Lower lobe of right lung (tissue), 2 donors: ENCODE results near the gene C3orf20. TPM values are rescaled to one million over a fixed set of nuclear protein-coding genes. Genes with fewer than 3 reads are reported as not detected.
"Not testable (repeated sequence)": the region's sequence is repeated elsewhere in the genome, so short reads cannot be mapped to it uniquely, and the experiment has no call there.

Source experiments
- ATAC-seq, 2 donors: fragments of 200-7000 bp; cut with Tn5 transposase; one replicate each; pipeline ENCODE4 v1.9.1; 2020 to 2022; ENCODE audit warnings: mild to moderate bottlenecking in 2 of 2, moderate library complexity in 2 of 2
- DNase-seq: peaks from one replicate; pipeline ENCODE4 v3.0.0-alpha.2; 2020
- H3K27ac ChIP-seq: fragments of 200-600 bp; one replicate; pipeline ENCODE4 v1.8.0; 2022
- H3K27me3 ChIP-seq: fragments of 200-600 bp; one replicate; pipeline ENCODE4 v1.8.0; 2022; ENCODE audit warnings: low read depth
- H3K36me3 ChIP-seq: fragments of 200-600 bp; one replicate; pipeline ENCODE4 v1.8.0; 2022; ENCODE audit warnings: mild to moderate bottlenecking
- H3K4me1 ChIP-seq: fragments of 200-600 bp; one replicate; pipeline ENCODE4 v1.8.0; 2022
- H3K4me3 ChIP-seq: fragments of 200-600 bp; one replicate; pipeline ENCODE4 v1.8.0; 2022; ENCODE audit warnings: mild to moderate bottlenecking
- H3K9me3 ChIP-seq: fragments of 200-600 bp; one replicate; pipeline ENCODE4 v1.8.0; 2022
- intact Hi-C: fragments of 100-400 bp; cut with DNase I; formaldehyde crosslinking; loops from one replicate; pipeline ENCODE4 v1.11.0; 2022
- total RNA-seq: library from RNA; stranded (reverse); fragmentation: NEBNext Ultra II Directional; extraction: Animal tissue kit (Norgen Biotek cat#: 25700); gene quantifications from one replicate; pipeline ENCODE4 v1.2.1, GENCODE V29; 2021
- TF ChIP-seq, protein P1 (sequence below): fragments of 200-600 bp; IDR thresholded peaks from one replicate; pipeline ENCODE4 v1.8.0; 2022; ENCODE audit warnings: antibody characterized with exemption, mild to moderate bottlenecking
- donor health status: DM: no; HTN: yes; CAD: no; lungs with severe emphysema.

Gene C3orf20
- total RNA-seq, 1 donor from 2014 or later = not detected

GRCh38 chr3:14808502-14809266, 133.7 kb downstream of the C3orf20 start:
- intact Hi-C loops = no loop called here
- no peaks in the 10 kb centered on the region for H3K36me3 ChIP-seq
- no peaks in the 10 kb centered on the region for H3K9me3 ChIP-seq
- H3K4me3 ChIP-seq = no peak overlapping the region
- no peak overlapping the region for H3K27ac ChIP-seq
- TF ChIP-seq, protein P1, sequence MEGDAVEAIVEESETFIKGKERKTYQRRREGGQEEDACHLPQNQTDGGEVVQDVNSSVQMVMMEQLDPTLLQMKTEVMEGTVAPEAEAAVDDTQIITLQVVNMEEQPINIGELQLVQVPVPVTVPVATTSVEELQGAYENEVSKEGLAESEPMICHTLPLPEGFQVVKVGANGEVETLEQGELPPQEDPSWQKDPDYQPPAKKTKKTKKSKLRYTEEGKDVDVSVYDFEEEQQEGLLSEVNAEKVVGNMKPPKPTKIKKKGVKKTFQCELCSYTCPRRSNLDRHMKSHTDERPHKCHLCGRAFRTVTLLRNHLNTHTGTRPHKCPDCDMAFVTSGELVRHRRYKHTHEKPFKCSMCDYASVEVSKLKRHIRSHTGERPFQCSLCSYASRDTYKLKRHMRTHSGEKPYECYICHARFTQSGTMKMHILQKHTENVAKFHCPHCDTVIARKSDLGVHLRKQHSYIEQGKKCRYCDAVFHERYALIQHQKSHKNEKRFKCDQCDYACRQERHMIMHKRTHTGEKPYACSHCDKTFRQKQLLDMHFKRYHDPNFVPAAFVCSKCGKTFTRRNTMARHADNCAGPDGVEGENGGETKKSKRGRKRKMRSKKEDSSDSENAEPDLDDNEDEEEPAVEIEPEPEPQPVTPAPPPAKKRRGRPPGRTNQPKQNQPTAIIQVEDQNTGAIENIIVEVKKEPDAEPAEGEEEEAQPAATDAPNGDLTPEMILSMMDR = no peak
- DNase-seq = no peak
- ATAC-seq = no peak
- H3K4me1 ChIP-seq = peaks cover 60% of the 10 kb centered on the region
- peaks cover 15% of the 10 kb centered on the region for H3K27me3 ChIP-seq

GRCh38 chr3:14809611-14810010, 134.7 kb downstream of the C3orf20 start:
- H3K9me3 ChIP-seq, H3K36me3 ChIP-seq, DNase-seq, intact Hi-C loops, ATAC-seq: not testable (repeated sequence)
- peak overlapping the region; percentile 53 for H3K4me3 ChIP-seq
- H3K4me1 ChIP-seq = peaks cover 67% of the 10 kb centered on the region
- peaks cover 15% of the 10 kb centered on the region for H3K27me3 ChIP-seq
- H3K27ac ChIP-seq = peak overlapping the region; percentile 76

- Histone ChIP-seq H3K4me3 (peak overlapping the region; percentile 72), H3K9me3 (no peaks in the 10 kb centered on the region), H3K36me3 (no peaks in the 10 kb centered on the region), H3K27ac (peak overlapping the region; percentile 79), H3K27me3 (peaks cover 15% of the 10 kb centered on the region), H3K4me1 (peaks cover 63% of the 10 kb centered on the region)
- DNase-seq (peak; percentile 65), ATAC-seq (peak; percentile 47 to 56)
- intact Hi-C loops = no loop called here
- TF ChIP-seq, protein P1 = no peak
Observed at GRCh38 chr3:14810070-14810791, 135.3 kb downstream of the C3orf20 start.

- Histone ChIP-seq H3K4me3 (peak overlapping the region; percentile 72), H3K36me3 (no peaks in the 10 kb centered on the region), H3K27ac (peak overlapping the region; percentile 79), H3K4me1 (peaks cover 55% of the 10 kb centered on the region), H3K27me3 (peaks cover 15% of the 10 kb centered on the region), H3K9me3 (no peaks in the 10 kb centered on the region)
- DNase-seq = no peak
- peak; percentile 8 for ATAC-seq
- intact Hi-C loops = no loop called here
- TF ChIP-seq, protein P1 = no peak
Observed at GRCh38 chr3:14810801-14811661, 136.1 kb downstream of the C3orf20 start.

DNA sequence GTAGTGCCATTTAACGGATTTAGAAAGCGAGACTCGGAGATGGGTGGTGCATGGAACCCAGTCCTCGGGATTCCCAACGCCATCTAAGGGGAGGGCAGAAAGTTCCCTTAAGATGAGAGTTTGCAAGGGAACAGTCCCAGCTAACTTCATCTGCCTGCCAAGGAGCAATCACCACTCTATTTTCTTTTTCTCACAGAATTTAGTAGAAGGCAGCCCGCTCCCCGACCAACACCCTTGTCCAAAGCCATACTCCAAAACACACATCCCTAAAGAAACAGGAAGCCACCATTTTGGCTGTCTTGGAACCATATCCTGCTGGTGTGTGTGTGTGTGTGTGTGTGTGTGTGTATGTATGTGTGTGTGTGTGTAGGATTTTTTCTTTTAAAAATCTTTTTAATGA, 136.7 kb downstream of the C3orf20 start:
- no peak for ATAC-seq
- peaks cover 48% of the 10 kb centered on the region for H3K4me1 ChIP-seq
- peak overlapping the region; percentile 72 for H3K4me3 ChIP-seq

More for the DNA sequence above, 136.7 kb downstream of the C3orf20 start:
- TF ChIP-seq, protein P1 = no peak
- H3K36me3 ChIP-seq = no peaks in the 10 kb centered on the region
- no peaks in the 10 kb centered on the region for H3K9me3 ChIP-seq
- intact Hi-C loops = no loop called here
- DNase-seq = no peak
- peaks cover 15% of the 10 kb centered on the region for H3K27me3 ChIP-seq
- H3K27ac ChIP-seq = peak overlapping the region; percentile 79
